Astrocyte of the cerebellum (primary cell): ENCODE results near the gene INCA1.

Experiments
- DNase-seq: peaks from one replicate; pipeline ENCODE4 v3.0.0-alpha.2; 2011; ENCODE audit warnings: low read depth
- H3K4me3 ChIP-seq: 2 replicates; pipeline ENCODE4 v1.5.1; 2011; ENCODE audit warnings: mild to moderate bottlenecking, low read depth, low read length, moderate library complexity
- CTCF ChIP-seq: IDR thresholded peaks from 2 replicates; pipeline ENCODE4 v1.5.1; 2012; ENCODE audit warnings: low read length, low read depth, moderate library complexity, mild to moderate bottlenecking; ENCODE audit errors: missing control alignments
- in situ Hi-C: cut with HindIII; loops from 2 replicates; pipeline ENCODE4 v1.10.0; 2017; ENCODE audit warnings: low sequenced_read_pairs

INCA1 gene

GRCh38 chr17:5027299-5027698 is 30.0 kb upstream of the INCA1 start:
- no peak for TF ChIP-seq CTCF
- no peak overlapping the region for H3K4me3 ChIP-seq

GRCh38 chr17:5024604-5025003 is 27.3 kb upstream of the INCA1 start:
- in situ Hi-C loops = no loop called here
- TF ChIP-seq CTCF = no peak
- H3K4me3 ChIP-seq = no peak overlapping the region
- no peak for DNase-seq

More at GRCh38 chr17:5027299-5027698, 30.0 kb upstream of the INCA1 start:
- DNase-seq = no peak
- in situ Hi-C loops = no loop called here

GRCh38 chr17:5023588-5024147 is 26.3 kb upstream of the INCA1 start:
- no peak for DNase-seq
- in situ Hi-C loops = no loop called here
- TF ChIP-seq CTCF = no peak
- H3K4me3 ChIP-seq = no peak overlapping the region

GRCh38 chr17:5022171-5022711 is 24.9 kb upstream of the INCA1 start:
- no peak for DNase-seq
- in situ Hi-C loops = no loop called here
- no peak for TF ChIP-seq CTCF
- no peak overlapping the region for H3K4me3 ChIP-seq

GRCh38 chr17:5020502-5021023 is 23.2 kb upstream of the INCA1 start:
- no peak for DNase-seq
- H3K4me3 ChIP-seq = no peak overlapping the region
- in situ Hi-C loops = no loop called here
- no peak for TF ChIP-seq CTCF

- no peak overlapping the region for H3K4me3 ChIP-seq
- peak; percentile 6 for TF ChIP-seq CTCF
- DNase-seq = no peak
- in situ Hi-C loops = no loop called here
These were observed 22.2 kb upstream of the INCA1 start for GRCh38 chr17:5019475-5019956.
